Skeletal muscle tissue (tissue), 4 donors: Measurements from ENCODE around the gene PRSS1. TPM values are rescaled to one million over a fixed set of nuclear protein-coding genes. Genes with fewer than 3 reads are reported as not detected.
"Not testable (repeated sequence)": the region's sequence is repeated elsewhere in the genome, so short reads cannot be mapped to it uniquely, and the experiment has no call there.

Experiments used
- H3K27ac ChIP-seq: one replicate; pipeline ENCODE4 v1.7.0; 2013; ENCODE audit warnings: mild to moderate bottlenecking, low read depth, low read length, inconsistent platforms
- H3K27me3 ChIP-seq, 3 donors: one replicate each; pipeline ENCODE4 v1.7.0; 2013; ENCODE audit warnings: low read length in 3 of 3; ENCODE audit not compliant: control insufficient read depth in 3 of 3, insufficient read depth in 3 of 3
- H3K36me3 ChIP-seq, 3 donors: one replicate each; pipeline ENCODE4 v1.7.0; 2013; ENCODE audit warnings: low read length in 3 of 3; ENCODE audit not compliant: control insufficient read depth in 3 of 3, insufficient read depth in 3 of 3
- H3K4me1 ChIP-seq, 3 donors: one replicate each; pipeline ENCODE4 v1.7.0; 2013; ENCODE audit warnings: low read length in 3 of 3, mild to moderate bottlenecking in 3 of 3; ENCODE audit not compliant: control insufficient read depth in 3 of 3, insufficient read depth in 3 of 3
- H3K4me3 ChIP-seq, 3 donors: one replicate each; pipeline ENCODE4 v1.7.0; 2013; ENCODE audit warnings: low read length in 3 of 3
- H3K9ac ChIP-seq, 3 donors: one replicate each; pipeline ENCODE4 v1.7.0; 2013; ENCODE audit warnings: low read length in 3 of 3, mild to moderate bottlenecking in 3 of 3, moderate library complexity in 2 of 3, low read depth in 1 of 3
- H3K9me3 ChIP-seq, 3 donors: one replicate each; pipeline ENCODE4 v1.7.0; 2013; ENCODE audit warnings: low read length in 3 of 3; ENCODE audit not compliant: control insufficient read depth in 3 of 3
- total RNA-seq: library from RNA; depleted of rRNA; stranded (reverse); fragments of >200 nt; gene quantifications from one replicate; pipeline ENCODE4 v1.2.3, GENCODE V29; 2014
- donor health status: Osteomylitis.

Gene PRSS1
- total RNA-seq, 1 donor from 2014 or later: not detected

- H3K36me3 ChIP-seq: no peaks in the 10 kb centered on the region
- peaks cover 6 to 14% (median 11%) of the 10 kb centered on the region in 3 donors for H3K4me1 ChIP-seq
- H3K9me3 ChIP-seq: no peaks in the 10 kb centered on the region
- no peak overlapping the region for H3K27ac ChIP-seq
- H3K27me3 ChIP-seq: no peaks in the 10 kb centered on the region
- H3K9ac ChIP-seq: no peak overlapping the region
- H3K4me3 ChIP-seq: no peak overlapping the region
These were observed 3.5 kb upstream of the PRSS1 start for GRCh38 chr7:142745745-142746144.

GRCh38 chr7:142746264-142746663 is 3.0 kb upstream of the PRSS1 start:
- Histone ChIP-seq H3K36me3 (no peaks in the 10 kb centered on the region), H3K27me3 (no peaks in the 10 kb centered on the region), H3K27ac (no peak overlapping the region), H3K4me1 (peaks cover 4 to 10% (median 10%) of the 10 kb centered on the region in 3 donors), H3K9me3 (no peaks in the 10 kb centered on the region), H3K9ac (no peak overlapping the region), H3K4me3 (no peak overlapping the region)

GRCh38 chr7:142748410-142748809 is 862 bp upstream of the PRSS1 start:
- H3K27me3 ChIP-seq, H3K4me3 ChIP-seq, H3K27ac ChIP-seq, H3K36me3 ChIP-seq, H3K9me3 ChIP-seq, H3K4me1 ChIP-seq, H3K9ac ChIP-seq: not testable (repeated sequence)

- Histone ChIP-seq H3K4me1 (peaks cover 0 to 4% (median 3%) of the 10 kb centered on the region in 3 donors), H3K27me3 (no peaks in the 10 kb centered on the region), H3K27ac (no peak overlapping the region), H3K9me3 (no peaks in the 10 kb centered on the region), H3K4me3 (no peak overlapping the region), H3K36me3 (no peaks in the 10 kb centered on the region), H3K9ac (no peak overlapping the region)
These were observed 1.2 kb downstream of the PRSS1 start for GRCh38 chr7:142750321-142750938.

- H3K27me3 ChIP-seq, H3K4me1 ChIP-seq, H3K4me3 ChIP-seq, H3K9me3 ChIP-seq, H3K27ac ChIP-seq, H3K9ac ChIP-seq, H3K36me3 ChIP-seq: not testable (repeated sequence)
These were observed 2.4 kb downstream of the PRSS1 start for GRCh38 chr7:142751526-142752175.

- Histone ChIP-seq H3K36me3 (no peaks in the 10 kb centered on the region), H3K9ac (no peak overlapping the region), H3K27me3 (no peaks in the 10 kb centered on the region), H3K4me3 (no peak overlapping the region), H3K4me1 (peaks cover 0 to 4% (median 3%) of the 10 kb centered on the region in 3 donors), H3K9me3 (no peaks in the 10 kb centered on the region), H3K27ac (no peak overlapping the region)
These were observed 3.3 kb downstream of the PRSS1 start for GRCh38 chr7:142752376-142753225.

GRCh38 chr7:142753366-142753765 is 4.1 kb downstream of the PRSS1 start:
- H3K27me3 ChIP-seq: no peaks in the 10 kb centered on the region
- H3K9ac ChIP-seq: no peak overlapping the region
- H3K4me3 ChIP-seq: no peak overlapping the region

GRCh38 chr7:142753925-142754491 is 4.7 kb downstream of the PRSS1 start:
- not testable (repeated sequence) for H3K27me3 ChIP-seq, H3K4me1 ChIP-seq, H3K36me3 ChIP-seq, H3K4me3 ChIP-seq, H3K9me3 ChIP-seq, H3K9ac ChIP-seq, H3K27ac ChIP-seq

More at GRCh38 chr7:142753366-142753765, 4.1 kb downstream of the PRSS1 start:
- Histone ChIP-seq H3K27ac (no peak overlapping the region), H3K4me1 (peaks cover 0 to 4% (median 3%) of the 10 kb centered on the region in 3 donors), H3K9me3 (no peaks in the 10 kb centered on the region), H3K36me3 (no peaks in the 10 kb centered on the region)

GRCh38 chr7:142754681-142755575 is 5.7 kb downstream of the PRSS1 start:
- no peaks in the 10 kb centered on the region for H3K27me3 ChIP-seq
- no peaks in the 10 kb centered on the region for H3K36me3 ChIP-seq
- H3K9ac ChIP-seq: no peak overlapping the region
- no peak overlapping the region for H3K4me3 ChIP-seq
- H3K4me1 ChIP-seq: peaks cover 0 to 4% (median 3%) of the 10 kb centered on the region in 3 donors
- no peaks in the 10 kb centered on the region for H3K9me3 ChIP-seq
- H3K27ac ChIP-seq: no peak overlapping the region
